ENCODE results near the gene CIROP.

Gene CIROP

DNA sequence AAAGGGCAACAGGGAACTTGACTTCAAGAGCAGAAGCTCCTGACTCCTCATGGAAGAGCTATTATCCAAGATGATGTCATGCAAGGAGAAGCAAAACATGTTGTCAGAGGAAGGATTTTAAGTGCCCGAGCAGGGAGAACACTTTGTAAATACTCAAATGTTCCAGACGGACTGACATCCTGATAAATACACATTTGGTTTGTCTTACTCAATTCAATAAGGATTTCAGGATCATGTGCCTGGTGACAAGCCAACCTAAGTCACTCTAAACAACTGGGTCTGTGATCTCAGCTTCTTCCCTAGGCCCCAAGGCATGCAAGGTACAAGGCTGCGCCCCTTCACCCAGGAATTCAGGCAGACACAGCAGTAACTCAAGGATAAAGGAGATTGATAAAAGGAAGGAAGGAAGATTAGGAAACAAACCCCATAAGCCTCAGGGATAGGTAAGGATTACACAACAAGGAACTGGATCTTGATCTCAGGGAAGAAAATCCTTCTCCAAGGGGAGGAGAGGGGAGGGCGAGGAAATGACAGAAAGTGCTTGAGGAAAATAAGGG, 41.1 kb upstream of the CIROP start:
- H2AFZ ChIP-seq (ENCODE audit: low read depth, low read length) = no peak overlapping the region
- peaks cover 29% of the 10 kb centered on the region for H3K27me3 ChIP-seq (ENCODE audit: low read depth, low read length)
- H3K9me3 ChIP-seq (ENCODE audit: insufficient read depth, low read length) = no peaks in the 10 kb centered on the region
- TF ChIP-seq, protein P1, sequence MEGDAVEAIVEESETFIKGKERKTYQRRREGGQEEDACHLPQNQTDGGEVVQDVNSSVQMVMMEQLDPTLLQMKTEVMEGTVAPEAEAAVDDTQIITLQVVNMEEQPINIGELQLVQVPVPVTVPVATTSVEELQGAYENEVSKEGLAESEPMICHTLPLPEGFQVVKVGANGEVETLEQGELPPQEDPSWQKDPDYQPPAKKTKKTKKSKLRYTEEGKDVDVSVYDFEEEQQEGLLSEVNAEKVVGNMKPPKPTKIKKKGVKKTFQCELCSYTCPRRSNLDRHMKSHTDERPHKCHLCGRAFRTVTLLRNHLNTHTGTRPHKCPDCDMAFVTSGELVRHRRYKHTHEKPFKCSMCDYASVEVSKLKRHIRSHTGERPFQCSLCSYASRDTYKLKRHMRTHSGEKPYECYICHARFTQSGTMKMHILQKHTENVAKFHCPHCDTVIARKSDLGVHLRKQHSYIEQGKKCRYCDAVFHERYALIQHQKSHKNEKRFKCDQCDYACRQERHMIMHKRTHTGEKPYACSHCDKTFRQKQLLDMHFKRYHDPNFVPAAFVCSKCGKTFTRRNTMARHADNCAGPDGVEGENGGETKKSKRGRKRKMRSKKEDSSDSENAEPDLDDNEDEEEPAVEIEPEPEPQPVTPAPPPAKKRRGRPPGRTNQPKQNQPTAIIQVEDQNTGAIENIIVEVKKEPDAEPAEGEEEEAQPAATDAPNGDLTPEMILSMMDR (IDR thresholded peaks at IDR 0.05; ENCODE audit: low read depth, low read length) = no peak
- no peak for TF ChIP-seq EZH2phosphoT487 (IDR thresholded peaks at IDR 0.05; ENCODE audit: low read depth)
- H3K4me1 ChIP-seq (ENCODE audit: low read length) = no peaks in the 10 kb centered on the region
- H3K36me3 ChIP-seq (replicated peaks; ENCODE audit: low read depth, low read length) = no peaks in the 10 kb centered on the region
- no peaks in the 10 kb centered on the region for H4K20me1 ChIP-seq (ENCODE audit: insufficient read depth, low read length)
- H3K4me2 ChIP-seq (ENCODE audit: low read length) = no peak overlapping the region
- no peak overlapping the region for H3K4me3 ChIP-seq (ENCODE audit: low read length)
- no peaks in the 10 kb centered on the region for H3K79me2 ChIP-seq (ENCODE audit: low read length)
- H3K27ac ChIP-seq (ENCODE audit: low read length) = no peak overlapping the region
- H3K9ac ChIP-seq (ENCODE audit: low read length) = no peak overlapping the region

DNA sequence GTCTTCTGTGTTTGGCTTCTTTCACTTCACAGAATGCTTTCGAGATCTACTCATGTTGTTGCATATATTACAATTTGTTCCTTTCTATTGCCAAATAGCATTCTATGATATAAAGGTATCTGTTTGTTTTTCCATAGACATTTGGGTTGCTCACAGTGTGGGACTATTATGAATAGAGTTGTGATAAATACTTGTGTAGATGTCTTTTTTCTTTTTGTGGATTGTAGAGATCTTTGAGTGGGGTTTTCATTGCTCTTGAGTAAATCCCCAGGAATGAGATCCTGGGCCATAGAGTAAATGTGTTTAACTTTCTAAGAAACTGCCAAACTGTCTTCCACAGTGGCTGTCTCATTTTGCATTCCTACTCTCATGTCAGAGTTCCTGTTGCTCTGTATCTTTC, 39.1 kb upstream of the CIROP start:
- no peak overlapping the region for H2AFZ ChIP-seq (ENCODE audit: low read depth, low read length)
- no peaks in the 10 kb centered on the region for H3K79me2 ChIP-seq (ENCODE audit: low read length)
- no peaks in the 10 kb centered on the region for H3K36me3 ChIP-seq (replicated peaks; ENCODE audit: low read depth, low read length)
- H3K4me2 ChIP-seq (ENCODE audit: low read length) = no peak overlapping the region
- no peak overlapping the region for H3K4me3 ChIP-seq (ENCODE audit: low read length)
- H3K27ac ChIP-seq (ENCODE audit: low read length) = no peak overlapping the region
- no peak for TF ChIP-seq EZH2phosphoT487 (IDR thresholded peaks at IDR 0.05; ENCODE audit: low read depth)
- TF ChIP-seq, protein P1 (IDR thresholded peaks at IDR 0.05; ENCODE audit: low read depth, low read length) = no peak
- no peaks in the 10 kb centered on the region for H3K9me3 ChIP-seq (ENCODE audit: insufficient read depth, low read length)
- peaks cover 13% of the 10 kb centered on the region for H3K27me3 ChIP-seq (ENCODE audit: low read depth, low read length)
- H3K4me1 ChIP-seq (ENCODE audit: low read length) = no peaks in the 10 kb centered on the region
- H4K20me1 ChIP-seq (ENCODE audit: insufficient read depth, low read length) = no peaks in the 10 kb centered on the region
- no peak overlapping the region for H3K9ac ChIP-seq (ENCODE audit: low read length)

DNA sequence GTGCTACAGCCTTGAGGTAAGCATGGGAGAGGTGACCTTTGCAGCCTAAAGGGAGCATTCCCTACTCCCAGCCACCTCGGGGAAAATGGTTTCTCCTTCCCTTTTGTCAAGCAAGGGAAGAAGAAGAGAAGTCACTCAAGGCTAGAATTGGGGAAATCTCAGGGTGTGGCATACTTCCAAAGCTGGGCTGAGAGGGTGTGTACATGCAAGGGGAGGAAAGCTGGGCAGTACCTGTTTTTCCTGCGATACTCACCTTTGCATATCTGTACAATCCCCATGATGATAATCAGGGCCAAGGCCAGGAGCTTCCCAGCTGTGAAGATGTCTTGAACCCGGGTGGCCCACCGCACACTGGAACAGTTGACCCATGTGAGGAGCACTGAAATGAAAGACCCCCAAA, 38.0 kb upstream of the CIROP start:
- H3K27me3 ChIP-seq (ENCODE audit: low read depth, low read length) = peaks cover 13% of the 10 kb centered on the region
- no peak overlapping the region for H3K4me2 ChIP-seq (ENCODE audit: low read length)
- H3K4me1 ChIP-seq (ENCODE audit: low read length) = no peaks in the 10 kb centered on the region
- no peak overlapping the region for H3K27ac ChIP-seq (ENCODE audit: low read length)
- no peak overlapping the region for H3K4me3 ChIP-seq (ENCODE audit: low read length)
- H2AFZ ChIP-seq (ENCODE audit: low read depth, low read length) = no peak overlapping the region
- TF ChIP-seq EZH2phosphoT487 (IDR thresholded peaks at IDR 0.05; ENCODE audit: low read depth) = no peak
- TF ChIP-seq, protein P1 (IDR thresholded peaks at IDR 0.05; ENCODE audit: low read depth, low read length) = no peak
- no peaks in the 10 kb centered on the region for H3K36me3 ChIP-seq (replicated peaks; ENCODE audit: low read depth, low read length)
- no peaks in the 10 kb centered on the region for H4K20me1 ChIP-seq (ENCODE audit: insufficient read depth, low read length)
- H3K9ac ChIP-seq (ENCODE audit: low read length) = no peak overlapping the region
- H3K9me3 ChIP-seq (ENCODE audit: insufficient read depth, low read length) = no peaks in the 10 kb centered on the region
- H3K79me2 ChIP-seq (ENCODE audit: low read length) = no peaks in the 10 kb centered on the region

DNA sequence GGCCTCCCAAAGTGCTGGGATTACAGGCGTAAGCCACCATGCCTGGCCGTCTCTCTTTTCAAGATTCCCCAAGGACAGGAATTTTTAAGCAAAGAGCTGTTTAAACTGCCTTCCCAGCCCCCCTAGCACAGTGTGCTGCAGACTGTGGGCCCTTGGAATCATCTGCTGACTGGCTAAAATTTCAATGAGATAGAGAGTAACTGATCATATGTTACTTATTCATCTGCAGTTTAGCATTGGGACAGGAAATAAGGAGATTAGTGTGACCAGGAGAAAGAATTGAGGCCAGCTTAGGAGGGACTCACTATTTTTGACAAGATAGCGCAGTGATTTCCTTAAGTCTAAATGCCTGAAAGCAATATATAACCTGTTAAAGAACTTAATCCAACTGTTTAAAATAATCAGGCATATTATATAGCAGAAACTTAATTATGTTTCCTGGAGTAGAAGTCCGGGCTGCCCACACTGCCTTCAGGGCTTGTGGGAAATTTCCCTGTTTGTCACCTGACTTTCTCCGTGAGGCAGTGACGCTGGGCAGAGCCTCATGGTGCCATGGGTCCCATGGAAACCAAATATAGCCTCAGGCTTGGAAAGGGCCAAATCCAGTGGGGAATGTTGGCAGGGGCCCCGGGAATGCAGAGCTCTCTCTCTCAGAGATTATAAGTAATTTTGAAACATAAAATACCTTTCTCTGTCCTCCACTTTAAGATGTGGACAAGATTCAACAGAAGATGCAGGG, 37.1 kb upstream of the CIROP start:
- no peak overlapping the region for H3K4me2 ChIP-seq (ENCODE audit: low read length)
- TF ChIP-seq EZH2phosphoT487 (IDR thresholded peaks at IDR 0.05; ENCODE audit: low read depth) = no peak
- TF ChIP-seq, protein P1 (IDR thresholded peaks at IDR 0.05; ENCODE audit: low read depth, low read length) = no peak
- H3K9ac ChIP-seq (ENCODE audit: low read length) = no peak overlapping the region
- H4K20me1 ChIP-seq (ENCODE audit: insufficient read depth, low read length) = no peaks in the 10 kb centered on the region
- H3K27me3 ChIP-seq (ENCODE audit: low read depth, low read length) = peaks cover 13% of the 10 kb centered on the region
- no peaks in the 10 kb centered on the region for H3K36me3 ChIP-seq (replicated peaks; ENCODE audit: low read depth, low read length)
- no peak overlapping the region for H2AFZ ChIP-seq (ENCODE audit: low read depth, low read length)
- no peaks in the 10 kb centered on the region for H3K9me3 ChIP-seq (ENCODE audit: insufficient read depth, low read length)
- no peak overlapping the region for H3K27ac ChIP-seq (ENCODE audit: low read length)
- no peaks in the 10 kb centered on the region for H3K79me2 ChIP-seq (ENCODE audit: low read length)
- H3K4me1 ChIP-seq (ENCODE audit: low read length) = no peaks in the 10 kb centered on the region
- no peak overlapping the region for H3K4me3 ChIP-seq (ENCODE audit: low read length)

Measured in OCI-LY3 (cell line).